NCI-H2171 treated with DMSO at 0.1 percent for 48 hours (cell line): ENCODE data around the gene MCF2L2.

Experiments used
- DNase-seq: peaks from one replicate; lab custom pipeline; 2025; lab: John Stamatoyannopoulos, UW

MCF2L2 gene

GRCh38 chr3:183163563-183163962 lies 264.9 kb downstream of the MCF2L2 start:
- DNase-seq: no peak

GRCh38 chr3:183161552-183162336 lies 266.7 kb downstream of the MCF2L2 start:
- DNase-seq: peak; percentile 17

GRCh38 chr3:183160616-183161015 lies 267.8 kb downstream of the MCF2L2 start:
- DNase-seq: no peak

GRCh38 chr3:183159333-183159732 lies 269.1 kb downstream of the MCF2L2 start:
- peak; percentile 35 for DNase-seq

DNA sequence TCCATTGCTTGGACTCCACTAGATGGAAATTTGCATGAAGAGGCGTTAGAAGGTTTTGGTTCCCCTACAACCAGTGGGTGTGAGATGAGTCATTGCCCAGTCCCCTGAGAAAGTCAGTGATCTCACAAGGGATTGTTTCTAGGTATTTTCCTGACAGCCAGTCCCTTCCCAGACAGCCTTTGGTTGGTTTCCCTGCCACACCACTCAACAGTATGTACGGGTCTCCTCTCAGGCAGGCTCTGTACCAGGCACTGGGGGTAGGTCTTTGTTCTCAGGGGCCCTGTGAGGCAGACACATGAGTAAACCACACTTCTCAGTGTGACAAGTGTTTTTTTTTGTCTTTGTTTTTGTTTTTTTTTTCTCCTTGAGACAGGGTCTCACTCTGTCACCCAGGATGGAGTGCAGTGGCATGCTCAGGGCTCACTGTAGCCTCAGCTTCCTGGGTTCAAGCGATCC lies 269.8 kb downstream of the MCF2L2 start:
- DNase-seq: no peak

DNA sequence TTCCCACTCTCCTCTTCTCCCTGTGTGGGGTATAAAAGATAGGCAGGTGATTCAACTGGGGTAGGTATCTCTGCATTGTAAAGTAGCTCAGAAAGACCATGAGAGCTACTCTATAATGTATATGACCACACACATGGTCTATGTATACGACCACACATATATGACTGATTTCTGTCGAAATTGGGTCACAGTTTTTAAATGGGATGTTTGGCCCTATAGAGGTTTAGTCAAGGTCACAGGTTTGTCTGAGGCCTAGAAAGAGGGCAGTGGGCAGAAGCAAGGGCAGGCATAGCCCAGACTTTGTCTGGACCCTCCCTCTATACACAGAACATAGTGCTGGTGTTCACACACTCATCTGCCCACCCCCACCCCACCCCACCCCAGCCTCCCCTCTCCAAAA lies 270.3 kb downstream of the MCF2L2 start:
- DNase-seq: no peak

DNA sequence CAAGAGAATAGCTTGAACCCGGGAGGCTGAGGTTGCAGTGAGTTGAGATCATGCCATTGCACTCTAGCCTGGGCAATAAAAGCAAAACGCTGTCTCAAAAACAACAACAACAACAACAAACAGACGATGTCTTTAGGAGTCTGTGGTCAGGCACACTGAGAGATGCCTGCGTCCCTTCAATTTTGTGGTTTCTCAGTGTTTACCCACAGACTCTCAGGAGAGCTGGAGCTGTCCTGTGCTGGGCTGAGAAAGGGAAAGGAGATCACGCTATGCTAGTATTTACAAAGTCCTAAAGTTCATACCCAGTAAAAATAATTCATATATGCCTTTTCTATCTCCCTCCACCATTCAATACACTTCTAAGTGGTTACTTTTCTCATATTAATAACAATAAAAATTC lies 272.2 kb downstream of the MCF2L2 start:
- DNase-seq: no peak

DNA sequence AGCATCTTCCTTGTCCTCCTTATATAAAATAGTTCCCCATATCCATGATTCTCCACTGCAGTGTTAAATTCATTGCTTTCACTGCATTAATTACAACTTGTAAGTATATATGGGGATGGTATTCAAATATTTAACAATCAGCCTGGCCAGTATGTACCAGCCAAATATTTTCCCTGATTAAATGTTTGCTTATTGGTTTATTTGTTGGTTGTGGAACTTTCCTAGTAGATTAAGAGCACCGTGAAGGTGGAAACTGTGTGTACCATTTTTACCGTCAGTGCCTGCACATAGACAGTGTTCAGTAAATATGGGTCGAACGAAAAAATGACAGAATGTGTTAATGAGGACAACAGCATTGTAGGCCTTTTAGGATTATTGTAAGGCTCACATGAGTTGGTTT lies 272.9 kb downstream of the MCF2L2 start:
- no peak for DNase-seq

DNA sequence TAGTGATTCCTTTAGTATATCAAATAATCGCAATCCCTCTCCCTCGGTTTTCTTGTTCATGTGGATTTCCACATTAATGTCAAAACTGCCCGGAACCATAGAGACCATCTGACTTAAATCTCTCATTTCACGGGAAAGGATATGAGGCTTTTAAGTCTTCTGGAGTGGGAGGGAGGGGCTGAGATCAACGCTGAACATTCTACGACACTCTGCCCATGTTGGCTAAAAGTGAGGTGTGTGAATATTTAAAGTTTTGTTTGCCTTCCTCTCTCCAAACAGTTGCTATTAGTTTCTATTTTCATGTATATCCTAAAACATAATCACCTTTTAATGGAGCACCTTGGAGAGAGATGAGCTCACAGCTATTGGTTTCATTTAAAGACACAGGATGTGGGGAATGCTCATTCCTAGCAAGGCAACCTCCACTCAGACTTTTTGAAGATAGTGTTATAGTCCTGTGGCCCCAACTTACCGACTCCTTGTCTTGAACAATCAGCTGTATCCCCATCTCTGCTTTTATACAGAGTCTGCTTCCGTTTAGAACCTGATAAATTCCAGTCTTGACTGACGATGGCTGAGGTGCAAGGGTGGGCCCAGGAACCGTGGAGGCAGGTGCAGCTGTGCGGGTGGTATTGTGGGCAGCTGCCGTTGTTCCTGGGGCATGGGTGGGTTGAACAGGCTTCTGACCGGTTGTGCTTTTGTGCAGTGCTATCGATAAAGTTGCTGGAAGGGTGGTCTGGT lies 275.0 kb downstream of the MCF2L2 start:
- no peak for DNase-seq

DNA sequence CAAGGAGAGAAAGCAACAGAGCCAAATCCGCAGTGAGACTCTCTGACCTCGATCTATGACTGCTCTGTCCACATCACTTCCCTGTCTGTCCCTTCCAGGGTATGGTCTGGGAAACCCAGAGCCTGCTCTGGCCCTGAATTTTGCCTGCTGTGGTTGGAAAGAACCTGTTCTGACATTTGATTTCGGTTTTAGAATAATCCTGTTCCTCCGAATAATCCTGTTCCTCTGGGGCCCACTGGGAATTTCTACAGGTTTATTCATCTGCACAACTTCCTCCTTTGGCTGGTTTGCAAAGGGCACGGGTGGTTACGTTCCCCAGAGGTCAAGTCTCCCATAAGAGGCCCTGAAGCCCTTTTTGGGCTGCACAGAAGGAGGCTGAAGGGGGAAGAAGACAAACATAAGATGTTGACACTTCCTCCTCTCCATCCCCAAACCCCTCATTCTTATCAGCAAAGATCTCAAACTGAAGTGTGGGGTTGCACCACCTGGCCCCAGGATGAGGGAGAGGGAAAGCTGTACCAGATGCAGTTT lies 276.5 kb downstream of the MCF2L2 start:
- no peak for DNase-seq

GRCh38 chr3:183151086-183151485 lies 277.3 kb downstream of the MCF2L2 start:
- no peak for DNase-seq

DNA sequence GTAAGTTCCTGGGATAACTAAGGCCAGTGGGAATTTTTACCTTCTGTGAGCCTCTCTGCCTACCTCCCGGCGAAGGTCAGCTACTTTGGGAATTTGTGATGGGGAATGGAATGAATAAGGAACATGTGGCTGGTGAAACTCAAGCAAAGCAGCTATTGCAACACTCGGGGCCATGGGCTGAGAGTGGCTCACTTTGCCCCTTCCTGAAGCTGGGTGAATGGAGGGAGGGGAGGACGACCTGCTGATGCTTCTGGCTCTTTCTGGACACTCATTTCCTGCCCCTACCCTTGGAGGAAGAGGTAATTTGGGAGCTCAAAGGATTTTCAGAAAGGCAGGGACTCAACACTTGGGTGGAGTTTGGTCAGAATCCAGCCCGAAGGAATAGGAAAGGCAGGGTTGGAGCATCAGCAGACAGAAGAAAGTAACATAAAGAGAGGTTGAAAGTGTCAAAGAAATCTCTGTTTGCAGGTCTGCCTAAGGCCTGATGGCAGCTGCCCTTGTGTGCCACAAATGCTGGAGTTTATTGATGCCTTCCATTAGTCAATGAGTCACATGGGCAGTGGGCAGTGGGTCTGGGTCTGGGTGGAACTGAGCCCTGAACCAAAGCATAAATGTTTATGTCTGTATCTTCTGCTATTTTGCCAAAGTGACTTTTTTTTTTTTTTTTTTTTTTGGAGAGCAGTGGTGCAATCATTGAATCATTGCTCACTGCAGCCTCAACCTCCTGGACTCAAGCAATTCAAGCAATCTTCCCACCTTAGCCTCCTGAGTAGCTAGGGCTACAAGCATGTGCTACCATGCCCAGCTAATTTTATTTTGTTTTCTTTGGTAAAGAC lies 278.3 kb downstream of the MCF2L2 start:
- DNase-seq: no peak

DNA sequence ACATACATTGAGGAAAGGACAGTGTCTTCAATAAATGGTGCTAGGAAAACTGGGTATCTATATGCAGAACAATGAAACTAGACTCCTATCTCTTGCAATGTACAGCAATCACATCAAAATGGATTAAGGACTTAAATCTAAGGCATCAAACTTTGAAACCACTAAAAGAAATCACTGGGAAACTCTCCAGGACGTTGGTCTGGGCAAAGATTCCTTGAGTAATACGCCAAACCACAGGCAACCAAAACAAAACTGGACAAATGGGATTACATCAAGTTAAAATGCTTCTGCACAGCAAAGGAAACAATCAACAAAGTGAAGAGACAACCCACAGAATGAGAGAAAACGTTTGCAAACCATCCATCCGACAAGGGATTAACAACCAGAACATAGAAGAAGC lies 280.4 kb downstream of the MCF2L2 start:
- no peak for DNase-seq

GRCh38 chr3:183144363-183144762 lies 284.1 kb downstream of the MCF2L2 start:
- DNase-seq: no peak

GRCh38 chr3:183142199-183142598 lies 286.2 kb downstream of the MCF2L2 start:
- DNase-seq: no peak

GRCh38 chr3:183134844-183135243 lies 293.6 kb downstream of the MCF2L2 start:
- DNase-seq: no peak

DNA sequence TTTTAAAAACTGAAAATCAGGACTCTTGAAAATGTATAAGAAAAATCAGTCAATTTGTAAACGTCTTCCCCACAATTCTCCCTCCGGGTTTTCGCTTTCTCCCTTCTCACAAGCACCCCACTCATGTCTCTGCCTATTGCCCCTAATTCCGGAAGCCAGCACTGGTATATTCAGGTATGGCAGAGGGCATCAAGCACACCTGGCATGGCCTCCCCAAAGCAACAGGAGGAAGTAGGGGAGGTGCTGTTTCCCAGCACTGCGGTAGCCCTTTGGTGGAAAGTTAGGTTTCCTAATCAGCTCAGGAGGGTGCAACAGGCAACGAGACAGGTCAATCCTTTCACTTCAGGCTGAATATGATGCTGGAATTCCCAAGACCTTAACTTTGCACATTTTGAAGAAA lies 296.0 kb downstream of the MCF2L2 start:
- no peak for DNase-seq

GRCh38 chr3:183131735-183132134 lies 296.7 kb downstream of the MCF2L2 start:
- no peak for DNase-seq

- no peak for DNase-seq
These were observed 297.2 kb downstream of the MCF2L2 start for GRCh38 chr3:183131186-183131725.

DNA sequence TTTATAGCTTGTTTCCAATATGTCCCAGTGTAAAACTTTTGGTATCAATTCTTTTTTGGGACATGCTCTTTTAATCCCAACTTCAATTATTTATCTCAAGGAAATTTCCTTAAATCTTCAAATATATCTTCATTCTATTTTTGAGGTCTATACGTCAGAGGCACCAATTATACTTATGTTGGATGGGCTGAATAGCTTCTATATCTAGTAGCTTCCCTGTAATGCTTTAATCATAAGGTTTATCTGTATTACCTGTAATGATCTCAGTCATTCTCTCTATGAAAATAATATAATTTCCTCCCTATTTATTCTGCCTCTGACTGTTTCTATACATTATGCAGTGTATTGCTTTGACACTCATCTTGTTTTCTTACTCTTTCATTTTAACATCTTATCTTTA lies 299.2 kb downstream of the MCF2L2 start:
- no peak for DNase-seq

DNA sequence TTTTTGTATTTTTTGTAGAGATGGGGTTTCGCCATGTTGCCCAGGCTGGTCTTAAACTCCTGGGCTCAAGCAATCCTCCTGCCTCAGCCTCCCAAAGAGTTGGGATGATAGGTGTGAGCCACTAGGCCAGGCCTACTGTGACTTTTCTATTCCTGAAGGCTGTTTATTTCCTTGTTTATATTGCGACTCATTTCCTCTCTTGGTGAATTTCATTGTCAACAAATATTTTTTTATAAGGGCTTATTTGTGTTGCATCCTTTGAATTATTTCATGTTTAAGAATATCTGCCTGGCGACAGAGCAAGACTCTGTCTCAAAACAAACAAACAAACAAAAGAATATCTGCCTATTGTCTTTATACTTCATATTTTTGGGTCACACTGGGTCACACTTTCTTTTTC lies 299.7 kb downstream of the MCF2L2 start:
- DNase-seq: no peak
